Measurements from ENCODE around the gene OR2Y1.

GRCh38 chr5:180787711-180788431, 48.0 kb upstream of the OR2Y1 start:
- no peak for TF ChIP-seq CTCF (IDR thresholded peaks at IDR 0.05)
- no peak for TF ChIP-seq POLR2A (IDR thresholded peaks at IDR 0.05)
